B cell (primary cell): ENCODE results near the gene HHAT. TPM values are rescaled to one million over a fixed set of nuclear protein-coding genes. Genes with fewer than 3 reads are reported as not detected.

ENCODE experiments used
- ATAC-seq: fragments of 200-7000 bp; cut with Tn5 transposase; one replicate; pipeline ENCODE4 v1.10.0; 2021; ENCODE audit warnings: low read depth, mild to moderate bottlenecking, moderate number of reproducible peaks, moderate library complexity
- CTCF ChIA-PET: fragments of 350-600 bp; sonication (Branson Sonifier 250); formaldehyde crosslinking; loops from one replicate; lab custom pipeline; 2021; ENCODE audit warnings: antibody characterized with exemption, inconsistent platforms; lab: Charles Lee
- POLR2A ChIA-PET: fragments of 350-600 bp; sonication (Branson Sonifier 250); formaldehyde crosslinking; loops from one replicate; lab custom pipeline; 2021; ENCODE audit warnings: antibody characterized with exemption; lab: Charles Lee
- DNase-seq: peaks from one replicate; pipeline ENCODE4 v3.0.0; 2013
- H2AFZ ChIP-seq: 2 replicates; pipeline ENCODE4 v1.6.1; 2012; ENCODE audit warnings: mild to moderate bottlenecking, low read depth, low read length; ENCODE audit not compliant: insufficient read depth, poor library complexity, severe bottlenecking
- H3K27ac ChIP-seq, 2 donors: 1 replicate in 1 of 2; 2 replicates in 1 of 2; pipeline ENCODE4 v1.5.1; 2012 to 2013; ENCODE audit warnings: low read length in 2 of 2, mild to moderate bottlenecking in 2 of 2, moderate library complexity in 1 of 2
- H3K27me3 ChIP-seq, 4 experiments: fragments of 200-600 bp in 1 of 4; sonication (generic) in 1 of 4; replicated peaks in 1 of 4; 1 replicate in 2 of 4; 2 replicates in 2 of 4; pipeline versions ENCODE4 v1.6.1 to v1.7.0; 2013 to 2016; ENCODE audit warnings: low read length in 3 of 4, mild to moderate bottlenecking in 2 of 4, mixed read lengths in 1 of 4, moderate library complexity in 1 of 4; ENCODE audit not compliant: insufficient read depth in 4 of 4, control insufficient read depth in 3 of 4; ENCODE audit errors: control extremely low read depth in 1 of 4
- H3K36me3 ChIP-seq, 2 experiments: replicated peaks in 1 of 2; 1 replicate in 1 of 2; 2 replicates in 1 of 2; pipeline versions ENCODE4 v1.6.1 to v1.7.1; 2013; ENCODE audit warnings: low read length in 1 of 2; ENCODE audit not compliant: insufficient read depth in 2 of 2, control insufficient read depth in 1 of 2; ENCODE audit errors: control extremely low read depth in 1 of 2, extremely low read depth in 1 of 2
- H3K4me1 ChIP-seq, 2 donors: fragments of 200-600 bp in 1 of 2; sonication (generic) in 1 of 2; 1 replicate in 1 of 2; 2 replicates in 1 of 2; pipeline versions ENCODE4 v1.5.1 to v1.6.1; 2013 to 2017; ENCODE audit warnings: low read length in 2 of 2; ENCODE audit not compliant: control insufficient read depth in 2 of 2, insufficient read depth in 2 of 2
- H3K4me2 ChIP-seq: replicated peaks from 2 replicates; pipeline ENCODE3; 2012; ENCODE audit warnings: mild to moderate bottlenecking, low read depth, low read length; ENCODE audit not compliant: poor library complexity, severe bottlenecking
- H3K4me3 ChIP-seq, 5 experiments: fragments of 200-600 bp in 1 of 5; sonication (generic) in 1 of 5; 1 replicate in 3 of 5; 2 replicates in 2 of 5; pipeline versions ENCODE4 v1.5.1 to v1.7.0; 2011 to 2016; ENCODE audit warnings: low read length in 4 of 5, mild to moderate bottlenecking in 4 of 5, low read depth in 2 of 5, control low read depth in 1 of 5, moderate library complexity in 1 of 5; ENCODE audit not compliant: insufficient read depth in 1 of 5; ENCODE audit errors: control extremely low read depth in 1 of 5, extremely low read depth in 1 of 5
- H3K79me2 ChIP-seq: fragments of 200-600 bp; sonication (generic); one replicate; pipeline ENCODE4 v1.6.0; 2016; ENCODE audit warnings: low read length; ENCODE audit not compliant: control insufficient read depth, insufficient read depth
- H3K9ac ChIP-seq: fragments of 200-600 bp; sonication (generic); 2 replicates; pipeline ENCODE4 v1.6.1; 2017; ENCODE audit warnings: mild to moderate bottlenecking, low read length, moderate library complexity
- H3K9me3 ChIP-seq, 3 donors: one replicate each; pipeline versions ENCODE4 v1.6.1 to v1.7.1; 2013; ENCODE audit warnings: low read length in 2 of 3; ENCODE audit not compliant: control insufficient read depth in 2 of 3, insufficient read depth in 1 of 3; ENCODE audit errors: control extremely low read depth in 1 of 3
- H4K20me1 ChIP-seq: 2 replicates; pipeline ENCODE4 v1.6.0; 2012; ENCODE audit warnings: mild to moderate bottlenecking, low read length; ENCODE audit not compliant: insufficient read depth, control insufficient read depth, poor library complexity, severe bottlenecking
- H3K27ac Mint-ChIP-seq: one replicate; pipeline ENCODE4 v1.8.0; 2021; ENCODE audit warnings: mixed read lengths
- H3K27me3 Mint-ChIP-seq: one replicate; pipeline ENCODE4 v1.8.0; 2021; ENCODE audit warnings: mixed read lengths
- H3K4me1 Mint-ChIP-seq: one replicate; pipeline ENCODE4 v1.8.0; 2021; ENCODE audit warnings: mixed read lengths
- H3K4me3 Mint-ChIP-seq: one replicate; pipeline ENCODE4 v1.8.0; 2021; ENCODE audit warnings: mixed read lengths
- H3K9me3 Mint-ChIP-seq: one replicate; pipeline ENCODE4 v1.8.0; 2022; ENCODE audit warnings: mixed read lengths; ENCODE audit not compliant: insufficient read depth
- CTCF ChIP-seq: fragments of 200-600 bp; IDR thresholded peaks from one replicate; pipeline ENCODE4 v1.8.0; 2022; ENCODE audit warnings: antibody characterized with exemption, mild to moderate bottlenecking
- EZH2 ChIP-seq: IDR thresholded peaks from 2 replicates; pipeline ENCODE4 v1.6.1; 2012; ENCODE audit warnings: borderline replicate concordance, low read depth, mild to moderate bottlenecking, moderate library complexity, low read length; ENCODE audit not compliant: insufficient read depth, poor library complexity, severe bottlenecking
- whole genome bisulfite sequencing: methylation state at CpG from one replicate; pipeline ENCODE4 v1.1.5; 2013; ENCODE audit warnings: missing lambda C conversion rate; ENCODE audit not compliant: insufficient coverage; 5-methylcytosine and 5-hydroxymethylcytosine counted together
- intact Hi-C: fragments of 100-400 bp; cut with micrococcal nuclease; formaldehyde crosslinking; loops from one replicate; pipeline ENCODE4 v1.10.0; 2022
- polyA plus RNA-seq: library from polyadenylated mRNA; depleted of rRNA; stranded (reverse); fragments of >200 nt; gene quantifications from 2 replicates; pipeline ENCODE4 v1.2.3, GENCODE V29; 2012
- total RNA-seq, 2 donors: library from RNA; stranded (reverse); fragments of 120-200 nt in 1 of 2; gene quantifications; 1 replicate in 1 of 2; 2 replicates in 1 of 2; pipeline versions ENCODE4 v1.2.3 to v1.2.4, GENCODE V29; 2013 to 2022

The HHAT gene
- total and polyA plus RNA-seq, 2 donors (not counting 1 experiment from before 2014, with no cell fraction given) = 4.0 to 28.2 TPM

GRCh38 chr1:210536254-210536961 lies 207.7 kb downstream of the HHAT start:
- H3K79me2 ChIP-seq = no peaks in the 10 kb centered on the region
- no CpG with 5 or more reads among the region's 4 CpGs for WGBS
- no peaks in the 10 kb centered on the region for H3K4me1 ChIP-seq
- Mint-ChIP-seq H3K4me3 (no peak overlapping the region), H3K4me1 (no peaks in the 10 kb centered on the region), H3K27me3 (no peaks in the 10 kb centered on the region), H3K9me3 (no peaks in the 10 kb centered on the region), H3K27ac (no peak overlapping the region)
- TF ChIP-seq CTCF (no peak), EZH2 (no peak)
- intact Hi-C loops = no loop called here
- H3K27ac ChIP-seq = no peak overlapping the region
- no peak overlapping the region for H3K9ac ChIP-seq
- CTCF ChIA-PET = no interaction called here
- ATAC-seq = no peak
- H3K9me3 ChIP-seq = no peaks in the 10 kb centered on the region
- H3K27me3 ChIP-seq = no peaks in the 10 kb centered on the region
- no peaks in the 10 kb centered on the region for H3K36me3 ChIP-seq
- no peak overlapping the region for H3K4me2 ChIP-seq
- no peak overlapping the region for H3K4me3 ChIP-seq
- DNase-seq = no peak
- no peak overlapping the region for H2AFZ ChIP-seq
- H4K20me1 ChIP-seq = no peaks in the 10 kb centered on the region
- POLR2A ChIA-PET = no interaction called here

GRCh38 chr1:210540288-210540687 lies 211.6 kb downstream of the HHAT start:
- WGBS = no CpG with 5 or more reads among the region's 3 CpGs
- Histone ChIP-seq H3K9ac (no peak overlapping the region), H3K36me3 (no peaks in the 10 kb centered on the region), H3K27ac (no peak overlapping the region), H3K27me3 (no peaks in the 10 kb centered on the region), H4K20me1 (no peaks in the 10 kb centered on the region), H3K4me3 (no peak overlapping the region), H3K79me2 (no peaks in the 10 kb centered on the region), H2AFZ (no peak overlapping the region), H3K4me2 (no peak overlapping the region), H3K9me3 (no peaks in the 10 kb centered on the region), H3K4me1 (no peaks in the 10 kb centered on the region)
- ATAC-seq (no peak), DNase-seq (no peak)
- no peaks in the 10 kb centered on the region for H3K9me3 Mint-ChIP-seq
- CTCF ChIA-PET = no interaction called here
- POLR2A ChIA-PET = no interaction called here
- no peaks in the 10 kb centered on the region for H3K4me1 Mint-ChIP-seq
- H3K27ac Mint-ChIP-seq = no peak overlapping the region
- H3K4me3 Mint-ChIP-seq = no peak overlapping the region
- intact Hi-C loops = no loop called here
- TF ChIP-seq EZH2 (no peak), CTCF (no peak)
- H3K27me3 Mint-ChIP-seq = no peaks in the 10 kb centered on the region
